Measurements from ENCODE around the gene VPS37B. TPM values are rescaled to one million over a fixed set of nuclear protein-coding genes. Genes with fewer than 3 reads are reported as not detected.

VPS37B gene
- total RNA-seq, 1 donor from 2014 or later = 24.4 TPM

DNA sequence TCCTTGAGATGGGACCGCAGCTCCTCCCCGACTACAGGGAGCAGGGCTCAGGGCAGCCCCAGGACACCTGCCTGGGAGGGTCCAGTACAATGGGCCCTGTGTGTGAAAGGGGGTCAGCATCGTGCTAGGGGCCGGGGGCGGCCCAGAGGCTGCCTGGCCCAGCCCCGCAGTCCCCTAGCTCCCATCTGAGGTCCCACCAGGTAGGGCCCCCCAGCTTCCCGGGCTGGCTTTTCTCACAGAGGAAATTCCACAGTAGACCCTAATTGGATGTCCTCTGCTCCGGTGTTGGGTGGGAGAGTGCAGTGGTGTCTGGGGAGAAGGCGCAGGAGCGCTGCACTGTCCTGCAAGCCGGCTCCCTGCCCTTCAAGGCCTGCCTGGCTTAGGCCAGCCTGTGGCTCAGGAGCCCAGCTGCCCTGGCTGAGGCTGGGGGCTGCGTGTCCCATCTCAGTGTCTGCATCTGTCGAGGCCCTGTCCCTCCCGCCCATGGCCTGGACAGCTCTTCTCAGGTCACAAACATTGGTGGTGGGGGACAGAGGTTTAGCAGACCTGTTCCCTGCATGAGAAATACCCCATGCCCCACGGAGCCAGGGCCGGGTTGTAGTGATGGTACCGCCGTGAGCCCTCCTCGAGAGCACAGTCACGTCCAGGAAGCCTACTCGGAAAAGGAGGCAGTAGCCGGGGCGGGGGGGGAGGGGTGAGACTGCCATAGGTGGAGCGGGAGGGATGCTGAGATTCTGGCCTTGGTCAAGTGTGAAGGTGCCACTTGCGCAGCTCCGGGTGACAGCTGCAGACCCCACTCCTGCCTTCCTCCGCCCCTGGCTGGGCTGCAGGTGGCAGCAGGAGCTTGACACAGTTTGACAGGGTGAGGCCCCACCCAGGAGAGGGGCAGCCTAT, 49.1 kb downstream of the VPS37B start:
- no peaks in the 10 kb centered on the region for H3K9me3 Mint-ChIP-seq (ENCODE audit: low read depth)
- no peak overlapping the region for H3K27ac Mint-ChIP-seq (ENCODE audit: unreplicated experiment)
- no peak for DNase-seq (ENCODE audit: low spot score)
- no peak for TF ChIP-seq CTCF (IDR thresholded peaks at IDR 0.05)
- peaks cover 2% of the 10 kb centered on the region for H3K36me3 Mint-ChIP-seq (ENCODE audit: low read depth)
- peaks cover 13% of the 10 kb centered on the region for H3K4me1 Mint-ChIP-seq (ENCODE audit: low read depth)
- no peaks in the 10 kb centered on the region for H3K27me3 Mint-ChIP-seq (ENCODE audit: low read depth)
- H3K4me3 Mint-ChIP-seq (ENCODE audit: unreplicated experiment) = no peak overlapping the region

GRCh38 chr12:122845865-122846621, 49.9 kb downstream of the VPS37B start:
- TF ChIP-seq CTCF (IDR thresholded peaks at IDR 0.05) = no peak
- no peak for DNase-seq (ENCODE audit: low spot score)
- no peaks in the 10 kb centered on the region for H3K27me3 Mint-ChIP-seq (ENCODE audit: low read depth)

GRCh38 chr12:122845041-122845864, 50.7 kb downstream of the VPS37B start:
- Mint-ChIP-seq H3K9me3 (ENCODE audit: low read depth) (no peaks in the 10 kb centered on the region), H3K4me1 (ENCODE audit: low read depth) (peaks cover 23% of the 10 kb centered on the region), H3K27me3 (ENCODE audit: low read depth) (no peaks in the 10 kb centered on the region), H3K4me3 (ENCODE audit: unreplicated experiment) (no peak overlapping the region), H3K27ac (ENCODE audit: unreplicated experiment) (peak overlapping the region; percentile 59), H3K36me3 (ENCODE audit: low read depth) (peaks cover 2% of the 10 kb centered on the region)
- peak; percentile 86 for DNase-seq (ENCODE audit: low spot score)
- no peak for TF ChIP-seq CTCF (IDR thresholded peaks at IDR 0.05)

More at GRCh38 chr12:122845865-122846621, 49.9 kb downstream of the VPS37B start:
- Mint-ChIP-seq H3K4me3 (ENCODE audit: unreplicated experiment) (no peak overlapping the region), H3K9me3 (ENCODE audit: low read depth) (no peaks in the 10 kb centered on the region), H3K36me3 (ENCODE audit: low read depth) (peaks cover 2% of the 10 kb centered on the region), H3K27ac (ENCODE audit: unreplicated experiment) (no peak overlapping the region), H3K4me1 (ENCODE audit: low read depth) (peaks cover 18% of the 10 kb centered on the region)

GRCh38 chr12:122844366-122844971, 51.5 kb downstream of the VPS37B start:
- Mint-ChIP-seq H3K4me3 (ENCODE audit: unreplicated experiment) (no peak overlapping the region), H3K4me1 (ENCODE audit: low read depth) (peaks cover 23% of the 10 kb centered on the region), H3K9me3 (ENCODE audit: low read depth) (no peaks in the 10 kb centered on the region), H3K27me3 (ENCODE audit: low read depth) (no peaks in the 10 kb centered on the region), H3K27ac (ENCODE audit: unreplicated experiment) (no peak overlapping the region), H3K36me3 (ENCODE audit: low read depth) (no peaks in the 10 kb centered on the region)
- TF ChIP-seq CTCF (IDR thresholded peaks at IDR 0.05) = no peak
- peak; percentile 73 for DNase-seq (ENCODE audit: low spot score)
